COLO668 (cell line): ENCODE results near the gene SMIM1.
"Not testable (repeated sequence)": the region's sequence is repeated elsewhere in the genome, so short reads cannot be mapped to it uniquely, and the experiment has no call there.

Experiments
- DNase-seq: peaks from one replicate; lab custom pipeline; 2025; ENCODE audit not compliant: unreplicated experiment; lab: John Stamatoyannopoulos, UW

Gene SMIM1

DNA sequence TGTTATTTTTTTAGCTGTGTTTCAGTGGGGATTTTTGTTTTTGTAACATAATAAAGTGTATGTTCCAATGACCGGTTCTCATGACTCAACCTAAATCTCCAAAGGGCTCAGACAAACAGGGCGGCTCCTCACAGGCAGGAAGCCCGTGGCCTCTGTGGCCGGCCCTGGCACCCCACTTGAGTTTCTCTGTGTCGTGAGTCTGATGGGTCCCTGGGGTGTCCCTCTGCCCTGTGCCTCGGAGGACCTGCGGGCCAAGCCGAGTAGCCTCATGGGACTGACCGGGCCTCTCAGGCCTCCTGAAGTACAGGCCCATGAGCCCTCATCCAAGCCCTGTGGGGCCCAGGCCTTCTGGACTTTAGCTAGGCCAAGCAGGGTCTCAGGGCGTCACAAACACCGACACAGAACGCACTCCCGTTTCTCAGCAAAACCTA is 36.4 kb upstream of the SMIM1 start:
- no peak for DNase-seq

DNA sequence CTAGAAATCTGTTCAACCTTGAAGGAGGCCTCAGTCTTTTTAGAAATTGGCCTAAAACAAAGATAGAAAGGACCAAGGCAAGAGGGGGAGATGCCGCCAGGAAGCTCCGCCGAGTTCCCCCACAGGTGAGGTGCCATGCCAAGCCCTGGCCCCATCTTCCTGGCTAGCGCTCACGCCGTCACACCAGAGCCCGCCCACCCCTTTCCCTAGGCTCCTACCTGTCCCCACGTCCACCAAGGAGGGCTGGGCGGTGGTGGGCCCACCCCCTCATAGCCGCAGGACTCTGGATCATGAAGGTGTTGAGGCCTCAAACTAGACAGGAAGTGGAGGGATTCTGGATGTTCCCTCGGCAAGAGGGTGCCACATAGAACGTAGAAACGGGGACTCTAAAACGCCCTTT is 35.8 kb upstream of the SMIM1 start:
- DNase-seq, result no peak

DNA sequence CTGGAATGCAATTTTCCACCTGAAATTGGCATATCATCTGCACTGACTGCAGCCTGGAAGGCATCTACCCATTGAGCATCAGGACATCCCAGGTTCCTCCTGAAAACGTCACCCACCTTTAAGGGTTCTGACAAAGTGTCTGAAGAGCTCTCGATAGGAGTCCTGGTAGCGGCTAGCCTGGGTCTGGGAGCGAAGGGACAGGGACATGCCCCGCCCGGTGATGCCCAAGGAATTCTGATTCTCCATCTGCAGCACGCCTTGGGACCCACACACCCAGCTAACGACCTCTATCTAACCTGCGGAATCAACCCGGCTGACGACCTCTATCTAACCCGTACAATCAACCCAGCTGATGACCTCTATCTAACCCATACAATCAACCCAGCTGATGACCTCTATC is 33.6 kb upstream of the SMIM1 start:
- DNase-seq, result no peak

DNA sequence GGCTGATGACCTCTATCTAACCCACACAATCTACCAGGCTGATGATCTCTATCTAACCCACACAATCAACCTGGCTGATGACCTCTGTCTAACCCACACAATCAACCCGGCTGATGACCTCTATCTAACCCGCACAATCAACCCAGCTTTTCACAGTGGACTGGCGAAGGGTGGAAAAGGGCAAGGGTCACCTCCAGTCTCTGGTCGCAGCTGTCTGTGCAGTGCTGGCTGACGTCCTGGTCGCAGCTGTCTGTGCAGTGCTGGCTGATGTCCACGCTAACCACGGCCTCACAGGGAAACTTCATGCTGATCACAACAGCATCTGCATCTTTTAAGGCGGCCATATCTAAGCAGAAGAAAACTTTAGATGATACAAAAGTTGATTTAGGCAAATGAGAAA is 32.5 kb upstream of the SMIM1 start:
- no peak for DNase-seq

DNA sequence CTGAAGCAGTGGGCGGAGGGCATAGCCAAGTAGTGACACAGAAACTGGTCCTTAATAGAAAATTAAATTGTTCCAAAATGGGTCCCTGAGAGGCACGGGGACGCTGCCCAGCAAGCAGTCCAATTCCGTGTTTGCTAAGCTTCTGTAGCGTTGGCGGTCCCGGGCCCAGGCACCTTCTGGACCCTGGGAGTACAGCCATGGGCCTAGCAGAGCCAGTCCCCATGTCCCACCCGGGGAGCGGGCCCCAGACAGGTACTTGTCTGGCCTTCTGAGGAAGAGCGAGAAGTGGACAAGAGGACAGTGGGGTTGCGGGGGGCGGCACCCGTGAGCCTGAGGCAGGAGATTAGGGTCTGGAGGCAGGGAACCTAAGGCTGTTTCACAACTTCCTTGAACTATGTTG is 31.8 kb upstream of the SMIM1 start:
- no peak for DNase-seq

DNA sequence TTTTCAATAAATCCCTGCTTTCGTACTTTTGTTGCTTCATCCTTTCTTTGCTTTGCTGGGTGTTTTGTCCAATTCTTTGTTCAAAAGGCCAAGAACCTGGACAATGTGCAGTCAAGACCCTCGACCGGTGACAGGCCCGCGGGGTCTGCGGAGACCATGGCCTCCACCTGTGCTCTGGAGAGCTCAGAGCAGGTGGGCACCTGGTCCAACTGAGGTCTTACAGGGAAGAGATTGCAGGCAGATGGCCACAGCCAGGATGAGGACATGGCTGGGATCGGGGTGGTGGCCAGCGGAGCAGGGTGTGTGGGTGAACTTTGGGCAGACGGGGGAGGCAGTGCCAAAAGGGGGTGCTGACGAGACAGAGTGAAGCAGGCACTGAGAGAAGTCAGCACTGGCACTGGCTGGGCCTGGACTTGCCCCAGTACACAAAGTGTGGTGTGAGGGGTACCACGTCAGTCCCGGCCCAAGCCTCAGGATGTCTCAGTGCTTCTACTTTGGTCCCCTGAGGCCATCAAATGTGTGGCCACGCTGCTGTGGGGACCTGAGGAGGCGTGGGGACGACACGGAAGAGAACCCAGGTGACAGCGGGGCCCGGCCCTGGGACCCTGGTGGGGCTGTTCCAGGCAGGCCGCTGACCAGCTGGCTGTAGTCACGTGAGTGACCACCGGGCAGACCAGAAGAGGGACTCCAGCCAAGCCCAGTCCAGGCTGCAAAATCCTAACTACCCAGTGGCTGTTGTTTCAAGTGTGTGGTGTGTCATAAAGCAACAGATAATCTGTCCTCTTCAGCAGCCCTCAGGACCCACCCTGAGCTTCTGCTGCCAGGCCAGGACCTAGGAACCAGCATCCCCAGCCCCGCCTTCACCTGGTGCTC is 30.7 kb upstream of the SMIM1 start:
- DNase-seq, result no peak

DNA sequence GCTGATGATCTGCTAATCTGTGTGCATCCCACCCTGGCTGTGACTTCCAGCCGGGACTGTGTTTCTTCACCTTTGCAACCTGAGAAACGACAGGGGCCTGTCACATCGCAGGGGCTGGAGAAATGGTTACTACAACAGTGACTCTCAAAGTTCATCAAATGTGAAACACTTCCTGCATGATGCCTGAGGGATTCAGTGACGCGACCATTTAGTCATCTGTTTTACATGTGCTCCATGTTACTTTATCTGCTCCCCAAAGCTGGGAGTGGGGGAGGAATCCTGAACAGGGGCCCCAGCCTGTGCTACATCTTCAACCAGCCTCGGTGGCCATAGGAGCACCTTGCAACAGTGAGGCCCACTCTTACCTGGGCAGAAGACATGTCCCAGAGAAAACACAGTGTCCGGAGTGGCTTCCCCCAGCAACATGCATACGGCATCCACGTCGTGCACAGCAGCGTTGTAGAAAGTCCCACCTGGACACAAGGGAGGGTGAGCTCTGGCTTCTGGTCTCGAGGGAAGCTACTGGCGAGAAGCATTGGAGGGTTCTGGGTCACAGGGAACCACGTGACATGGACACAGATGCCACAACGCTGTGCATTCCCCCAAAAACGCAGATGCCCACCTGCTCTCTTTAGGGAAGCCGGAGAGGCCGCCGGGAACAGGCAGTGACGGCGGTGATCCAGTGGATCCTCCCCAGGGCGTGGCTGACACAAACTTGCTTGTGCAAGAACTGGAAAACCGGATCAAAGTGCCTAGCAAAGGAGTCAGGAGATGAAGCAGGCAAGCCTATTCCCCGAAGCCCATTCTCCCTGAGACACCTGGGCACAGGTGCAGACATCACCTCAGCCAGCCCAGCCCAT is 29.9 kb upstream of the SMIM1 start:
- no peak for DNase-seq

DNA sequence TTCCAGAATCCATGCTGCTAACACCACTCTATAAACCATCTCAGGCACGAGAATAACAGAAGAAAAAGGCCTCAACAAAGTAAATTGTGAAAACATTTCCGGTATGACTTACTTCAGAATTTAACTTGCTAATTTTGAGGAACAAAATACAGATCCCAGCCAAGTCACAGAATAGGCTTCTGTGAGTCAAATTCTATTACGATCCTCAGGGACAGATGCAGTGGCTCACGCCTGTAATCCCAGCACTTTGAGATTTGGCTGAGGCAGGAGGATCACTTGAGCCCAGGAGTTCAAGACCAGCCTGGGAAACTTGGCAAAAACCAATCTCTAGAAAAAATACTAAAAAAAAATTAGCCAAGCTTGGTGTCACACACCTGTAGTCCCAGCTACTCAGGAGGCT is 29.1 kb upstream of the SMIM1 start:
- DNase-seq, result no peak

DNA sequence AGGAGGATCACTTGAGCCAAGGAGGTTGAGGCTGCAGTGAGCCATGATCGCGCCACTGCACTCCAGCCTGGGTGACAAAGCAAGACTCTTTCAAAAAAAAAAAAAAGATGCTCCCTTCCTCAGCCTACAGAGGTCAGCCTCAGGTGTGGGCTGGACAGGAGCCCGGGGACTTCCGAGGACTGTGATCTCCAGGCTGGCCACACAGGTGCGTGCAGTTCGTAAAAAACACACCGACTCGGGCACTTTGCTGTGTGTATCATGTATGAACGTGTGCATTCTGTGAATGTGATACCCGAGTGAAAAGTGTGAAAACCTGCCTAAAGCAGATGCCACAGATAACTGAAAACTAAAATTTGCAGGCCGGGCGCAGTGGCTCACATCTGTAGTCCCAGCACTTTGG is 28.7 kb upstream of the SMIM1 start:
- DNase-seq, result no peak

DNA sequence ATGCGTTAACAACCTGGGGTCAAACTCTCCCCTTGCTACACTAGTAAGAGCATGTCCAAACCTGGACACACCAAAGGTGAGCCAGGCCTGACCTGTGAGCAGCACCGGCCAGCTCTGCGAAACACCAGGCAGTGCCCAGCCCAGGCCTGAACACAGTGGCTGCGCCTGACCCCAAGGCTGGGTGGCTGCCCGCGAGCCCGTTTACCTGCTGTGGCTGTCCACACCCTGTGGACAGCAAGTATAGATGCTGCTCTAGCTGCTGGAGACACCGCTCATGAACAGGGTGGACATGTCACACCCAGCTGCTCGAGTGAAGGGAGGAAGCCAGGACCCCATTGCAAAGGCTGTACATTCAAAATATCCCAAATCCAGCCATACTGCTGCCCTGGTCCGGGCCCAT is 27.9 kb upstream of the SMIM1 start:
- no peak for DNase-seq

DNA sequence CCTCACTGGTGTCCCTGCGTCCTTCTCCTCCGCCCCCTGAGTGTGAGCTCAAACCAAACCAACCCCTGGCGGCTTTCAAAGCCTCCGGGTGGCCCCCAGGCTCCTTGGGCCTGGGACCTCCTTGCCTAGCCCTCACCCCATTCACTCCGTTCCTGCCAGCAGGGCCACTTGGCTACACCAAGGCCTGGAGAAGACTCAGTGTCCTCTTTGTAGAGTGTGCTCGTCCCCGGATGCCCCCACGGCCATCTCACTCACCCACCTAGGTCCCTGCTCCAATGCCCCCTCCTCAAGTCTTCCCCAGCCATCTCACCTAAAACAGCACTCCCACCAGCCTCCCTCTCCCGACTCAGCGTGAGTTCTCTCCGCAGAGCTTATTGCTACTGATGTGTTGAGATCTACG is 27.5 kb upstream of the SMIM1 start:
- DNase-seq, result no peak

DNA sequence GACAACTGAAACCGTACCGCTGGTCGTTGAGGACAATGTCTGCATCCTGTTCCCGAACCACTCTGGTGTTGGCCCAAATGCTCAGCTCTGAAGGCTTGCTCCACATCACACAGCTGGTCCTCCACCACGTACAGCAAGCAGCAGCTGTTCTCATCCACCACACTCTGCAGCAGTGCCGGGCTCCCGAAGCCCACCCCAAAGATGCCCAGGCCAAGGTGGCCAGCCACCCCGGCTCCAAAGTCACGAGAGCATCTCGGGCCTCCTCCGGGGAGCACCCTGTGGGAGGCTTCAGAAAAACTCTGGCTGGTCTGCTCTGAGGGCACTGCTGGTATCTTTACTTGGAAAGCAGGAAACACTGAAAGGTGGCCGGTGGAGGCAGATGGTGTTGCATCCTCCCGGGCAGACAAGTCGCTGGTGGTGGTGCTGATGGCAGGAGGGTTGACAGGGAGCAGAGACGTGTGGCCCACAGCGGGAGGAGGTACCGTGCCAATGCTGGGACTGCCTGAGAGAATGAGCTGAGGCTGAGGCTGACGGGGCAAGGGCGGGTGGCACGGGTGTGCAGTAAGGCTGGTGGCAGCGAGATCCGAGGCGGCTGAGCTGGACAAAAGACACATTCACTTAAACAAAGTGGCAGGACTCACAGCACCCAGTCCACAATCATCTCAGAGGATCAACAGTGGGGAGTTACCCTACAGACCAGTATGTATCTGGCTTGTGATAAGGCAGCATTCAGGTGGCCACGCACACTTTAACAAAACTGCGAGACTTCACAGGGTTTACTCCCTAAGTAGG is 26.8 kb upstream of the SMIM1 start:
- DNase-seq, result no peak

DNA sequence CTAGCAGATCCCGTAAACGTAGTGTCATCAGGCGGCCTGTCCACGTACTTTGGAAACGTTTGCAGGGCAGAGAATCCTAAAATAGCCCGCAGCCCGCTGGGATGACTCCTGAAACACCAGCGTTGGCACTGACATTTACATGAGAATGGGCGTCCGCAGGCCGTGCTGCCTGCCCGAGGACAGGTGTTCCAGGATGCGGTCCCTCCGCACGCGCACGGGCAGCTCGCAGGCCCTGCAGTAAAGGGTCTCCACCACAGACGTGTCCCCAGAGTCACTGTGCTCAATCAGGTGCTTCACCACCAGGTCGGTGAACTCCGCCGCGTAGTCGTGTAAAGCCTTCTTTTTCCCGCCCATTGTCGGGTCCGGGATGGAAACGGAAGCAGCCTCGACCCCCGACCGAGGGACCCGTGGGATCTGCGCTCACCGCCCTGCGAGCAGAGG is 26.1 kb upstream of the SMIM1 start:
- peak; percentile 60 for DNase-seq

DNA sequence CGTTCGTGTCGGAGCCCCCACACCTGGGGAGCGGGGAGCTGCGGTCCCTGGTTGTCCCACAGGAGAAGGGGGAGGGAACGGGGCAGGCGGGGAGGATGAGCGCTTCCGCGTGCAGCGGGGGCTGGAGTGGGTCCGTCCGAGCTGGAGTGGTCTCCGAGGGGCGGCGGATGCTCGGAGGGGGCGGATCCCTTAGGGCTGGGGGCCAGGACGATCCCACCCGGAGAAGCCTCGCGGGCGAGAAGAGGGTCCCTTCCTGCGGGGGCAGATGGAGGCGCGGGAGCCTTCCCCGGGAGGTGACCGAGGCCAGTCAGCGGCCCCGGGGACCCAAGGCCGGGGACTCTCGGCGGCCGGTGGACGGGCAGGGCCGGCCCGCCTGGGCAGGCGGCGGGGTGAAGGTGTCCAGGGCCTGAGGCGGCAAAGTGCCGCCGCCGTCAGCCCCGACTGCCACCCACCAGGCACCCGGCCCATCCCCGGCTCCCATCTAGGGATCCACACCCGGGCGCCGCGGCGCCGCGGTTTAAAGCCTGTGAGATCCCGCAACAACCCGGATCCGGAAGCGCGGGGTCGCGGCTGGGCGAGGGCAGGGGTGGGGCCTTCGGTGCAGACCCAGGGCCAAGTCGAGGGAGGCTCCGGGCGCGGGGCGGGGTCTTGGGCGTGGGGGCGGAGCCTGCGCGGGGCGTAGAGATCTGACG is 25.6 kb upstream of the SMIM1 start:
- peak; percentile 97 for DNase-seq

DNA sequence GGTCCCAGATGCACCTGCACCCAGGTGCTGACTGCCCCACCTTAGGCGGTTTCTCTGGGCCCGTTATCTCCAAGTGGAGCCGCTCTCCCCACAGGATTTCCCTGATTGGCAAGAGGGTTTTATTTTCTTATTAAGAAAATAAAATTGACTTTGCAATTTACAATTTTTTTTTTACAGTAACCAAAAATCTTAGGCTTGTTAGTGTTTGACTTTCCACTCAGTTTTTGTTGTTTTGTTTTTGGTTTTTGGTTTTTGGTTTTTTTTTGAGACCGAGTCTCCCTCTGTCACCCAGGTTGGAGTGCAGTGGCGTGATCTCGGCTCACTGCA is 25.1 kb upstream of the SMIM1 start:
- DNase-seq, result no peak

DNA sequence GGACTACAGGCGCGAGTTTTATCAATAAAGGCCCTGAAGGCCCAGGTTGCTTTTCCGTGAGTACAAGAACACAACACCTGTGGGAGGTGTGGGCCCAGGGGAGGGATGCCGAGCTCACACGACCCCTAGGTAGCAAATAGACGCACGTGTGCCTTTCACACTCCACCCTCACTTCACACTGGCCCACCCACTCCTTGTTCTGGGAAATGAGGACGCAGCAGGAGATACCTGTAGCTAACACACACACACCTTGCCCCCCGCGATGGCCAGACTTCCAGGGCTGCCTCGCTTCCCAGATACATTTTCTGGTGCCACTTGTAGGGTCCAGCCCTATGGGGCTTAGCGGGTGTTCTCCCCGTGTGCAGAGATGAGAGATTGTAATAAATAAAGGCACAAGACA is 24.6 kb upstream of the SMIM1 start:
- no peak for DNase-seq

DNA sequence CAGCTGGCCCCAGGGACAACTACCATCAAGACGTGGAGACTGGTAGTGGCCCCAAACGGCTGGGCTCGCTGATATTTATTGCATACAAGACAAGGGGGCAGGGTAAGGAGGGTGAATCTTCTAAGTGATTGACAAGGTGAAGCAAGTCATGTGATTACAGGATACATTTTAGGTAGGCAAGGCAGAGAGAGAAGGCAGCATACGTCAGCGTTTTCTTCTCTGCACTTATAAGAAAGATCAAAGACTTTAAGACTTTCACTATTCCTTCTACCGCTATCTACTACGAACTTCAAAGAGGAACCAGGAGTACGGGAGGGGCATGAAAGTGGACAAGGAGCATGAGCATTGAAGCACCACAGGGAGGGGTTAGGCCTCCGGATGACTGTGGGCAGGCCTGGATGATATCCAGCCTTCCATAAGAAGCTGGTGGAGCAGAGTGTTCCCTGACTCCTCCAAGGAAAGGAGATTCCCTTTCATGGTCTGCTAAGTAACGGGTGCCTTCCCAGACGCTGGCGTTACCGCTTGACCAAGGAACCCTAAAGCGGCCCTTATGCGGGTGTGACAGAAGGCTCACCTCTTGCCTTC is 24.1 kb upstream of the SMIM1 start:
- DNase-seq, result not testable (repeated sequence)

DNA sequence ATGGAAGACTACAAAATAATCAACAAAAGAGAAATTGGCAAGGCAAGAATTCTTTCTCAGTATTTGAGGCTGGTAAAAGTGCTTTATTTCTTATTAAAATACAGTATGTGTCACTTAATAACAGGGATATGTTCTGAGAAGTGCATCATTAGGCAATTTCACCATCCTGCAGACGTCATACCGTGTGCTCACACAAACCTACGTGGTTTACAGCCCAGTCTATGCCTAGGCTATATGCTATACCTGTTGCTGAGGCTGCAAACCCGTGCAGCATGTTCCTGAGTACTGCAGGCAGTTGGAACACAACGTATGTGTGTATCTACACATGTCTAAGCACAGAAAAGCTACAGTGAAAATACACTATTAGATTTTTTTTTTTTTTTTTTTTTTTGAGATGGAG is 23.0 kb upstream of the SMIM1 start:
- DNase-seq, result no peak

DNA sequence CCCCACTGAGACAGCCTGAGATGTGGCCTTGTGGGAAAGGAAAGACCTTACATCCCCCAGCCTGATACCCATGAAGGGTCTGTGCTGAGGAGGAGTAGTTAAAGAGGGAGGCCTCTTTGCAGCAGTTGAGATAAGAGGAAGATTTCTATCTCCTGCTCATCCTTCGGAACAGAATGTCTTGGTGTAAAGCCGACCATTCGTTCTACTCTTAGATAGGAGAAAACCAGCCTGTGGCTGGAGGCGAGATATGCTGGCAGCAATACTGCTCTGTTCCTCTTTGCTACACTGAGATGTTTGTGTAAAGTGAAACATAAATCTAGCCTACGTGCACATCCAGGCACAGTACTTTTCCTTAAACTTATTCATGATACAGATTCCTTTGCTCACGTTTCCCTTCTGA is 21.8 kb upstream of the SMIM1 start:
- DNase-seq, result no peak

DNA sequence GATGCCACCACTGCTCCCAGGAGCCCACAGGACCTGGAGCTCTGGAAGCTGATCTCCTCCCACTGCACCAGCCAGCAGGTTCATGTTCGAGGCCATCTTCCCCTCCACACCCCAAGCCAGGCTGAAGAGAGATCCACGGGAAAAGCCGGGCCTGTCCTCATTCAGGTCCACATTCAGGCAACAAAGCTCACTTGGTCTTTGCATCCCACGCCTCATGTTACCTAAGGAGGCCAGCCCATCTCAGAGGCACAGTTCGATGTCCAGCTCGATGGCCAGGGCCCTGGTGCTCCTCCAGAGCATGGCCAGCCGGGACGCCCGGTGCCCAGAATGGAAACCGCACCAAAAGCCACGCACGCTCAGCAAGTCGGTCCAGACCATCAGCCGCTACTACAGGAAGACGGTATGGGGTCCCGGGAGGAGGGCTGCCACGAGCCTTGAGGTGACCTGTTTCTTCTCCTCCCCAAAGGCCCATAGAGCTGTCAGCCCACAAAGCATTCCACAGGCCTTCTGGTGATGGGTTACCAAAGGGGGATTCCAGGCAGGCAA is 20.1 kb upstream of the SMIM1 start, which contains the start of gene CCDC27:
CCDC27 (plus strand) TSS at position 51 of the 546 bp plus-strand sequence; CDS start at position 83, 32 bp downstream.
- no peak for DNase-seq
